Stimulated activated CD8-positive, alpha-beta memory T cell treated with anti-CD3 and anti-CD28 coated beads, Interleukin-12 subunit alpha, Interleukin-12 subunit beta, amount 100 ng/mL, for 24 hours (primary cell): Measurements from ENCODE around the gene ARGLU1.

Experiments
- DNase-seq: peaks from one replicate; pipeline ENCODE4 v3.0.0-alpha.2; 2020; ENCODE audit errors: extremely low read depth

The ARGLU1 gene

DNA sequence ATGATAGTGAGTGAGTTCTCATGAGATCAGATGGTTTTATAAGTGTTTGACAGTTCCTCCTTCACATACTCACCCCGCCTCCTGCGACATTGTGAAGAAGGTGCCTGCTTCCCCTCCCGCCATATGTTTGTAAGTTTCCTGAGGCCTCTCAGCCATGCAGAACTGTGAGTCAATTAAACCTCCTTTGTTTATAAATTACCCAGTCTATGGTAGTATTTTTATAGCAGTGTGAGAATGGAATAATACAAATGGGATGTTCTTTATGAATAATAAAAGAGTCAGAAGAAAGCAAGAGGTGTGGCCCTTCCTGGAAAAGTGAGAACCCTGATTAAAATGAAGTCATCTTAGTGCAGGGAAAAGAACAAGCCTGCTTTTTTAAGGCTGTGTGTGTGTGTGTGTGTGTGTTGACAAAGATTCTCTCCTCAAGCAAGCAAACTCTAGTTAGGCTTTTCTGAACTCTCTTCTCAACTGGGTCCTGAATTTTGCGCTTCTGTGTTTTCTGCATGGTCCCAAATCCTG, 18.8 kb upstream of the ARGLU1 start:
- no peak for DNase-seq

DNA sequence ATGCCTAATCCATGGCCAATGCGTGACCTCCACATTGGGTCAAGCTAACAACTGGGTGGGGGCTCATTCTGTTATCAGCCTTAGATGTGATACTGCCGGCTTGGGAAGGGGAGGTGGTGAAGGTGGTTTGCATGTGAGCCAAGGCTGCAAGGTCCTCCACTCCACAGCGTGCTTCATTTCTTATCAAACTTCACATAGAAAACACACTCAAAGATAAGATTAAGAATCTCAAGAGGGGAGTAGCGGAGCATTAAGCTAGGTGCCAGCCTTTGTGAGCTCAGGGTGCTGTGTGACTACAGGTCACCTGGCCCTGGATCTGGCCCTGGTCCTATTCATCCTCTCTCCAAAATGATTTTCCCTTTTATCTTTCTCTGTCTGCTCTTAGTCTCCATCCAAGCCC, 13.3 kb upstream of the ARGLU1 start:
- no peak for DNase-seq

DNA sequence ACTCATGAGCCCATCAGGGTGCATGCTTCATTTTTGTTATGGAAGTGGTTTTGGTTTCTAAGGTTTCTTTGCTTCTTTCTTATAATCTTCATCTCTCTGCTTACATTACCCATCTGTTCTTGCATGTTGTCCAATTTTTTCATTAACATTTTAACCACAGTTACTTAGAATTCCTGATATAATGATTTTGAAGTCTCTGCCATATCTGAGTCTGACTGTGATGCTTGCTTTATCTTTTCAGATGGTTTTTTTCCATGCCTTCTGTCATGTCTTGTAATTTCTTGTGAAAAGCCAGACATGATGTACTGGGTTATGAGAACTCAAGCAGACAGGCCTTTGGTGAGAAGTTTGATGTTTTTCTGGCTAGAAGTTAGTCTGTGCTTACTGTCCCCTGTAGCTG, 8.0 kb upstream of the ARGLU1 start:
- DNase-seq, result no peak

GRCh38 chr13:106573868-106574267, 5.9 kb upstream of the ARGLU1 start:
- DNase-seq, result no peak

- no peak for DNase-seq
Observed at GRCh38 chr13:106573284-106573846, 5.4 kb upstream of the ARGLU1 start.

GRCh38 chr13:106570299-106570852, 2.4 kb upstream of the ARGLU1 start:
- peak; percentile 31 for DNase-seq

DNA sequence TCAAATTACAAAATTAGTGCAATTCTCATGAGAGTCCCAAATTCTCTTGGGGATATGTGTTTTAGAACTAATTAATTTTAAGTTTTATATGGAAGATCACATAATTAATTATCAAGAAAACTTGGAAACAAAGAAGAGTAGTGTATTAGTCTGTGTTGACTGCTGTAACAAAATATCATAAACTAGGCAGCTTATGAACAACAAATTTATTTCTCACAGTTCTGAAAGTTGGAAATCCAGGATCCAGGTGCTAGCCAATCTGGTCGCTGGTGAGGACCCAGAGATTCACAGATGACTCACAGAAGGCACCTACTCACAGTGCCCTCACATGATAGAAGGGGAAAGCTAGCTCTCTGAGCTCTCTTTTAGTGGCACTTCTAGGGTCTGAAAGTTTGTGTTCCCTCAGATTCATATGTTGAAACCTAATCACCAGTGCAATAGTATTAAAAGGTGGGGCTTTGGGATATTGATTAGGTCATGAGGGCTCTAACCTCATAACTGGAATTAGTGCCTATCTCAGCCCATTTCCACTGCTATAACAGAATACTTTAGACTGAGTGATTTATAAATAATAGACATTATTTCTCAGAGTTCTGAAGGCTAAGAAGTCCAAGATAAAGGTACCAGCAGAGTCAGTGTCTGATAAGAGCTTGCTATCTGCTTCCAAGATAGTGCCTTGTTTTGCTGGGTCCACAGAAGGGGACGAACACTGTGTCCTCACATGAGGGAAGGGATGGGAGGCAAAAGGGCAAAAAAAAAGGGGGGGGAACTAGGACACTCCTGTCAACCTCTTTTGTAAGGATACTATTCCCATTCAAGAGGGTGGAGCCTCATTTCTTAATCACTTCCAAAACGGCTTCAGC, 1.5 kb upstream of the ARGLU1 start:
- no peak for DNase-seq

GRCh38 chr13:106568299-106569003, 514 bp upstream of the ARGLU1 start:
- no peak for DNase-seq

GRCh38 chr13:106566641-106567473, 1.1 kb downstream of the ARGLU1 start:
- peak; percentile 15 for DNase-seq

DNA sequence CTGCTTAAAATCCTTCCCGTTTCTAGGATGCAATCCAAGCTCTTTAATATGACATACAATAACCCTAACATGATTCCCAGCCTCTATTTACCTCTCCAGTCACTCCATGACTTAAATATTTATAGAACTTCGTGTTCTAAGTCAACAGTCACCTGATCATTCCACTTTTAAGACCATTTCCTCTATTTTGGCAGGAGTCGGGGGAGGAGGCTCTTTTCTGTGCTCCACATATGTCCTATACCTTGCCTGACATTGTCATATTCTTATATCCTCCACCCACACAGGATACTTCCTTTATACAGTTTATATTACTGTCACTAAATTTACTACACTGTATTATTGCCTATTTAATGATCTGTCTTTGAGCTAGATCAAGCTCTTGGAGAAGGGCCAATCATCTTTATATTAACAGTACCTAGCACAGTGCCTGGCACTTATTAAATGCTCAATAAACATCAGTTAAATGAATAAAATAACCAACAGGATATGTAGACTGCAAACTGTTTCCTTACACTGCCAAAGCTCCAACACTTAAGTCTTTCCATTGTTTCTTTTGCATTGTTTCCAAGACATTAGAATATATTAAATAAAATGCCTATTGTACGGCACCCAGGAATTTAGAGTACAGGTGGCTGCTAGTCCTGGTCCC, 2.7 kb downstream of the ARGLU1 start:
- DNase-seq, result no peak

- DNase-seq, result no peak
Observed at GRCh38 chr13:106562301-106562700, 5.6 kb downstream of the ARGLU1 start.

DNA sequence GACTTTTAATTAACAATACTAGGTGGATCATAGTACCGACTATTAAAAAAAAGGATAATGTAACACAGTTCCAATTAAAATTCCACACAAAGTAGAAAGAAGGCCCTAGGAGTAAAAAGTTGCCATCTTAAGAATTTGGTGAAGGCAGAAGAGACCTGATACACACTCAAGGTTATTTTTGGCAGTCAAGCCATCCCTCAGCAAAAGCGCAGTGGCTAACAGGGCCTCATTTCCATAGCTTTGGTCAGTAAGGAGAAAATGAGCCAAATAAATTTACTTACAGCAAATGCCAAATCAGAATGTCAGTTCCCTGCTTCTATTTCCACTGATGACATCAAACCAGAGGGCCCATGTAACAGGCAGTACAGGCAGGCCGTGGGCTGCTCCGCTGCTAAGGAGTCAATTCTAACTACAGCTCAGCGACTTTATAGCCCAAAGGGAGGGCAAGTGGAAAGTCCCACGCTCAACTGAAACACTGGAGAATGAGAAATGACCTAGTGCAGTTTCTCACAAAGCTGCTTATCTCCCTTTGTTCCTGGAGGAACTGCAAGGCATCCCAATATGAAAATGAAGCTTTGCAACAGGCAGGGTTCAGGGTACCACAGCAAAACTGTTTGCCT, 6.3 kb downstream of the ARGLU1 start:
- peak; percentile 10 for DNase-seq

GRCh38 chr13:106560821-106561220, 7.1 kb downstream of the ARGLU1 start:
- no peak for DNase-seq

GRCh38 chr13:106558527-106558926, 9.4 kb downstream of the ARGLU1 start:
- no peak for DNase-seq

GRCh38 chr13:106555631-106556328, 12.2 kb downstream of the ARGLU1 start:
- DNase-seq, result no peak

GRCh38 chr13:106551751-106552150, 16.2 kb downstream of the ARGLU1 start:
- no peak for DNase-seq

GRCh38 chr13:106551350-106551749, 16.6 kb downstream of the ARGLU1 start:
- DNase-seq, result no peak

DNA sequence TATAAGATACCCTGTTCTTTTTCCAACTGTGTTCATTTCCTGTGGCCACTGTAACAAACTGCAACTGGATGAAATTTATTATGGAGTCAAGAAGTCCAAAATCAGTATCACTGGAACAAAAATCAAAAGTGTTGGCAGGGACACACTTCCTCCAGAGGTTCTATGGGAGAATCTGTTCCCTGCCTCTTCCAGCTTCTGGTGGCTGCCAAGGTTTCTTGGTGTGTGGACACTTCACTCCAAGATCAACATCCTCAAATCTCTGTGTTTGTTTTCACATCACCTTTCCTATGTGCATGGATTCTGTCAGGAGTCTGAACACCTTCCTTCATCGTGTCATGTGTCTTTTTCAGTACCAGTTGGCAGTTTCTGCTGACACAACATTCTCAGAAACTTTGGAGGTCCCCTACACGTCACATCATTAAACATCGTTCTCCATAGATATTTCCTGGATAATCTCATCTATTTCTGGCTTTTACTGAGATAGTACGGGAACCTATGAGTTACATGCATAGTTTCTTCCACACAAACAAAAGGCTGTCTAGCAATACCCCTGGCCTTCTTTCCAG, 17.3 kb downstream of the ARGLU1 start:
- no peak for DNase-seq

DNA sequence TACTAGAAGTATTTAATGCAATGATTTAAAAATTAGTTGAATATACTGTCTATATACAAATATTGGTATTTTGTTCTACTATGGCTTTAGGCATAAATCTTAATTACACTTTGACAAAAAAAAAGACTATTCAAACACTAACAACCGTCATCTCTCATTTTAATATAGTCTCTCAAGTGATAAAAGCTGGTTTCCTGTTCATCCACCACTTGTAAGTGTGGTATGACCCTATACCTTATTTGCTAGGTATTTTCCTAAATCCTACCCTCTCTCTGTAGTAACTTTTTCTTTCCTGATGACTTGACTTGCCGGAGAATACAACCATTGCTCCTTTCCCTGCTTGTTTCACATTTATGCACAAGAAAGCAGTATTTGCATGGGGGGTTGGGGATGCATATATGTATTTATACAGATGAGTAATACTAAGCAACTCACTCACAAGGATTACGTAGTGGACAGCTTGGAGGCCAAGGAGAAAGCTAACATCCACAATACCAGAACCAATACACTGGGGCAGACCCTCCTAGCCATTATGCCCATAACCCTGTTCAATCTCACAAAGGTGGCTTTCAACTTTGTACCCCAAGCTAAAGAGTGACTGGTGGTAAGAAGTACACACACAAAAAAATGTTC, 19.8 kb downstream of the ARGLU1 start:
- no peak for DNase-seq
